Naive thymus-derived CD4-positive, alpha-beta T cell (primary cell): ENCODE measurements around the gene SLC34A3. TPM values are rescaled to one million over a fixed set of nuclear protein-coding genes. Genes with fewer than 3 reads are reported as not detected.

Experiments
- ATAC-seq: fragments of 150-1000 bp; cut with Tn5 transposase; 2 replicates; pipeline ENCODE4 v1.10.0; 2021; ENCODE audit warnings: mild to moderate bottlenecking, moderate library complexity
- CTCF ChIA-PET: fragments of 350-600 bp; sonication (Branson Sonifier 250); formaldehyde crosslinking; loops from one replicate; lab custom pipeline; 2021; ENCODE audit warnings: antibody characterized with exemption; lab: Charles Lee
- POLR2A ChIA-PET: fragments of 350-600 bp; sonication (Branson Sonifier 250); formaldehyde crosslinking; loops from one replicate; lab custom pipeline; 2021; ENCODE audit warnings: antibody characterized with exemption, inconsistent platforms; lab: Charles Lee
- DNase-seq, 9 donors: peaks; one replicate each; pipeline versions ENCODE4 v3.0.0 to v3.0.0-alpha.2; 2020 to 2022; ENCODE audit warnings: mixed read lengths in 1 of 9
- H3K27ac ChIP-seq: one replicate; pipeline ENCODE4 v1.7.0; 2013; ENCODE audit warnings: mild to moderate bottlenecking, low read depth, low read length, moderate library complexity
- H3K27me3 ChIP-seq, 2 donors: one replicate each; pipeline ENCODE4 v1.7.0; 2013; ENCODE audit warnings: low read length in 2 of 2, mild to moderate bottlenecking in 2 of 2, moderate library complexity in 2 of 2; ENCODE audit not compliant: control insufficient read depth in 2 of 2, insufficient read depth in 2 of 2
- H3K36me3 ChIP-seq, 3 experiments: 1 replicate in 2 of 3; 2 replicates in 1 of 3; pipeline ENCODE4 v1.7.0; 2013; ENCODE audit warnings: low read length in 3 of 3, mild to moderate bottlenecking in 3 of 3, moderate library complexity in 1 of 3; ENCODE audit not compliant: insufficient read depth in 3 of 3, control insufficient read depth in 2 of 3
- H3K4me1 ChIP-seq, 2 donors: one replicate each; pipeline ENCODE4 v1.7.0; 2013; ENCODE audit warnings: low read length in 2 of 2, mild to moderate bottlenecking in 2 of 2, moderate library complexity in 1 of 2; ENCODE audit not compliant: control insufficient read depth in 2 of 2, insufficient read depth in 2 of 2
- H3K4me3 ChIP-seq: 2 replicates; pipeline ENCODE4 v1.7.0; 2013; ENCODE audit warnings: mild to moderate bottlenecking, low read length
- H3K9me3 ChIP-seq, 3 experiments: 1 replicate in 2 of 3; 2 replicates in 1 of 3; pipeline ENCODE4 v1.7.0; 2013; ENCODE audit warnings: low read length in 3 of 3; ENCODE audit not compliant: control insufficient read depth in 2 of 3
- H3K27ac Mint-ChIP-seq, 9 donors: one replicate each; pipeline ENCODE4 v1.8.0; 2020 to 2022; ENCODE audit warnings: mixed read lengths in 9 of 9, mild to moderate bottlenecking in 8 of 9, moderate library complexity in 5 of 9, inconsistent platforms in 2 of 9
- H3K27me3 Mint-ChIP-seq, 5 donors: one replicate each; pipeline ENCODE4 v1.8.0; 2021 to 2022; ENCODE audit warnings: mixed read lengths in 5 of 5, mild to moderate bottlenecking in 1 of 5
- H3K36me3 Mint-ChIP-seq, 5 donors: one replicate each; pipeline ENCODE4 v1.8.0; 2020 to 2022; ENCODE audit warnings: mixed read lengths in 5 of 5, mild to moderate bottlenecking in 3 of 5, inconsistent platforms in 1 of 5
- H3K4me1 Mint-ChIP-seq, 7 donors: one replicate each; pipeline ENCODE4 v1.8.0; 2020 to 2022; ENCODE audit warnings: mixed read lengths in 7 of 7, mild to moderate bottlenecking in 3 of 7, inconsistent platforms in 1 of 7
- H3K4me3 Mint-ChIP-seq, 10 donors: one replicate each; pipeline ENCODE4 v1.8.0; 2020 to 2022; ENCODE audit warnings: mild to moderate bottlenecking in 10 of 10, mixed read lengths in 10 of 10, moderate library complexity in 6 of 10, inconsistent platforms in 2 of 10
- H3K9me3 Mint-ChIP-seq, 11 donors: one replicate each; pipeline ENCODE4 v1.8.0; 2020 to 2022; ENCODE audit warnings: mixed read lengths in 11 of 11, mild to moderate bottlenecking in 4 of 11, inconsistent platforms in 1 of 11, moderate library complexity in 1 of 11
- intact Hi-C, 2 donors: fragments of 100-400 bp; cut with micrococcal nuclease; formaldehyde crosslinking; loops; one replicate each; pipeline ENCODE4 v1.15.1; 2023
- polyA plus RNA-seq, 2 donors: library from polyadenylated mRNA; unstranded; fragments of 300-500 nt; fragmentation: Illumina TruSeq; gene quantifications; one replicate each; pipeline ENCODE4 v1.2.3, GENCODE V29; 2021
- total RNA-seq, 6 experiments: library from RNA in 5 of 6; stranded (reverse) in 5 of 6; gene quantifications; 1 replicate in 5 of 6; 2 replicates in 1 of 6; pipeline ENCODE4 v1.2.3 and lab custom pipeline; 2021 to 2026

The SLC34A3 gene
- total and polyA plus RNA-seq, 7 experiments from 2014 or later, result 0.16 TPM; not detected in 5

DNA sequence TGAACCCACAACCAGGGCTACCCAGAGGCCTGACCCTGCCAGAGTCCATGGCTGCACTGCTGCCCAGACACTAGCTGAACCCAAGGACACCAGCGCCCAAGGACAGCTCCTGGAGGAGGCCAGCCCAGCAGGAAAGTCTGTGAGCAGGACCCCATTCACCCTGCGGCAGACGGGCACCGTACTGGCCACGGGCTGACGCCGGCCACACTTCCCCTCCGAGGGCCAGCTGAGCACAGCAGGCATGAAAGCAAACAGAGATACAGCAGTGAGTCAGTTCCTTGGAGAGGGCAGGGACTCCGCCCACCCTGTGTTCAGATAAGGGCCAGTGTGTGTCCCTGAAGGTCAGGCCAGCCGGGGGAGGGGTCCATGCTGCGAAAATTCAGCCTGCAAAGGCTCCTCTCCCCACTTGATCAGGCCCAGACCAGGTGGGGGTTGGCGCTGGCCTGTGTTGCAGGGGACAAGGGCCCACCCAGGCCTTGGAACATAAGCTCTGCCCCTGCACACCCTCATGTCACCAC, 11.9 kb upstream of the SLC34A3 start:
- H3K36me3 ChIP-seq, result peaks cover 0 to 28% (median 0%) of the 10 kb centered on the region in 3 experiments
- intact Hi-C loops, result no loop called here
- Mint-ChIP-seq H3K27ac (no peak overlapping the region), H3K36me3 (no peaks in the 10 kb centered on the region), H3K9me3 (no peaks in the 10 kb centered on the region), H3K4me3 (no peak overlapping the region), H3K27me3 (no peaks in the 10 kb centered on the region), H3K4me1 (peaks cover 0 to 5% (median 0%) of the 10 kb centered on the region in 7 donors)
- ATAC-seq (no peak), DNase-seq (no peak)
- no peak overlapping the region for H3K27ac ChIP-seq
- no peaks in the 10 kb centered on the region for H3K27me3 ChIP-seq
- H3K9me3 ChIP-seq, result no peaks in the 10 kb centered on the region
- H3K4me1 ChIP-seq, result peaks cover 1 to 5% of the 10 kb centered on the region in 2 donors
- no peak overlapping the region for H3K4me3 ChIP-seq
- ChIA-PET POLR2A (interaction anchor here (1.3 kb wide), 1 partner anchor 24 kb away, joined by 3 read pairs; no protein-coding TSS in a partner anchor), CTCF (interaction anchor here (0.9 kb wide), 1 partner anchor 18 kb away, joined by 6 read pairs; no protein-coding TSS in a partner anchor)

DNA sequence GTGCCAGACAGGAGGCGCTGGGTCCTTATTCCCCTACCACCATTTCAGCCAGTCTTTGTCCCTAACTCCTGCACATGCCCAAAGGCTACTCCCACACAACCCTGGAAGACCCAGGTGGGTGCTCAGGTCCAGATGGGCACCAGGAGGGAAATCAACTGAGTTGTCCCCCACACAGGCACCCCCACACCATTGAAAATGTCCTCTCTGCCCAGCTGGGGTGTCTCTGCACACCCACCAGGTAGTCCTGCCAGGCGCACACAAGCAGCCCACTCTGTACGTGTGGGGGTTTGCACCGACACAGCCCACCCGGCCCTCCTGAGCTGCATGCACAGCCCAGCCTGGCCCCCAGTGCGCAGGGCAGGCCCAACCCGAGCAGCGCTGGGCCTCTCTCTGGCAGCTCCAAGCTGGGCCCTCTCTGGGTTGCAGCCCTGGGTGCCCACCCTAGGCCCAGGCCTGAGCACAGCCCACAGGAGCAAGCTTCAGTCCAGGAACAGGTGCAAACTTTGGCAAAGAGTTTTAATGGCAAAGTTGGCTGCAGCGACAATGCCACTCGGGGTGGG, 10.9 kb upstream of the SLC34A3 start:
- H3K27me3 ChIP-seq, result no peaks in the 10 kb centered on the region
- intact Hi-C loops, result loop anchor here in 1 of 2 donors (5.0 to 10.0 kb wide), 2 partner anchors 275 to 673 kb away; partner anchors contain the start of genes C8G, FBXW5 and NOTCH1
- ATAC-seq (no peak), DNase-seq (no peak)
- peak overlapping the region in 4 of 10 donors; percentile 18 to 25 (median 20) for H3K4me3 Mint-ChIP-seq
- CTCF ChIA-PET, result no interaction called here
- no peaks in the 10 kb centered on the region for H3K9me3 ChIP-seq
- no peak overlapping the region for H3K4me3 ChIP-seq
- POLR2A ChIA-PET, result interaction anchor here (1.2 to 1.3 kb wide), 2 partner anchors 15 to 31 kb away, joined by 3 to 6 read pairs; partner anchors contain the start of genes NDOR1 and TMEM203
- no peaks in the 10 kb centered on the region for H3K9me3 Mint-ChIP-seq
- no peak overlapping the region for H3K27ac ChIP-seq
- no peaks in the 10 kb centered on the region for H3K36me3 Mint-ChIP-seq
- peaks cover 0 to 18% (median 0%) of the 10 kb centered on the region in 3 experiments for H3K36me3 ChIP-seq
- H3K27ac Mint-ChIP-seq, result peak overlapping the region in 1 of 9 donors; percentile 62
- no peaks in the 10 kb centered on the region for H3K27me3 Mint-ChIP-seq
- H3K4me1 Mint-ChIP-seq, result peaks cover 0 to 8% (median 2%) of the 10 kb centered on the region in 7 donors
- H3K4me1 ChIP-seq, result peaks cover 5% of the 10 kb centered on the region in 2 donors

GRCh38 chr9:137220317-137221094, 10.2 kb upstream of the SLC34A3 start:
- Mint-ChIP-seq H3K27ac (peak overlapping the region in 1 of 9 donors; percentile 62), H3K9me3 (no peaks in the 10 kb centered on the region), H3K4me1 (peaks cover 0 to 11% (median 2%) of the 10 kb centered on the region in 7 donors), H3K36me3 (no peaks in the 10 kb centered on the region), H3K4me3 (peak overlapping the region in 5 of 10 donors; percentile 20 to 66 (median 41)), H3K27me3 (no peaks in the 10 kb centered on the region)
- H3K27ac ChIP-seq, result no peak overlapping the region
- peaks cover 5% of the 10 kb centered on the region in 2 donors for H3K4me1 ChIP-seq
- intact Hi-C loops, result loop anchor here in 1 of 2 donors (5.0 to 10.0 kb wide), 2 partner anchors 276 to 673 kb away; partner anchors contain the start of genes C8G, FBXW5 and NOTCH1
- DNase-seq, result no peak
- ChIA-PET POLR2A (interaction anchor here (1.2 to 4.9 kb wide), 3 partner anchors 15 to 32 kb away, joined by 3 to 42 read pairs (median 6); partner anchors contain the start of genes NDOR1 and TMEM203), CTCF (interaction anchor here (0.6 kb wide), 1 partner anchor 196 kb away, joined by 3 read pairs; no protein-coding TSS in a partner anchor)
- no peaks in the 10 kb centered on the region for H3K9me3 ChIP-seq
- no peaks in the 10 kb centered on the region for H3K27me3 ChIP-seq
- no peak overlapping the region for H3K4me3 ChIP-seq
- H3K36me3 ChIP-seq, result peaks cover 0 to 12% (median 0%) of the 10 kb centered on the region in 3 experiments
- no peak for ATAC-seq

DNA sequence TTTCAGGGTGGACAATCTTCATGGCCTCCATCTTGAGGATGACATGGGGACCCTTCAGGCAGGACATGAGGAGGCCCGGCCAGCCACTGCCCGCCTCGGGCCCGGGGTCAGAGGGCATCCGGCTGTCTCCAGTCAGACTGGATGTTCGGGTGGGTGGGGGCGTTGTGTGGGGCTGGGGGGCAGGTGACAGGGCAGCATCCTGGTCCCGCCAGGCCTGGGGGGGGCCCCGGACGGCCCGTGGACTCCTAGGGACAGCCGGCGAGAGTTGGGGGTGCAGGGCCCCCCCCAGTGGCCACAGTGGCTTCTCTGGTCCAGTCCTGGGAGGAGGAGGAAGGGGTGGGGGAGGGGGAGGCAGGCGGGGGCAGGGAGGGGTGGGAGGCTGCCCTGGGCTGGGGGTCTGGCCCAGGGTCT, 9.6 kb upstream of the SLC34A3 start:
- no peaks in the 10 kb centered on the region for H3K27me3 Mint-ChIP-seq
- Histone ChIP-seq H3K4me1 (peaks cover 5% of the 10 kb centered on the region in 2 donors), H3K36me3 (peaks cover 0 to 6% (median 0%) of the 10 kb centered on the region in 3 experiments), H3K27me3 (no peaks in the 10 kb centered on the region), H3K9me3 (no peaks in the 10 kb centered on the region), H3K27ac (no peak overlapping the region), H3K4me3 (no peak overlapping the region)
- ATAC-seq (no peak), DNase-seq (no peak)
- no peaks in the 10 kb centered on the region for H3K9me3 Mint-ChIP-seq
- POLR2A ChIA-PET, result interaction anchor here (0.9 to 4.9 kb wide), 2 partner anchors 15 to 20 kb away, joined by 3 to 42 read pairs; partner anchors contain the start of genes NDOR1, TMEM203 and TUBB4B
- no peaks in the 10 kb centered on the region for H3K36me3 Mint-ChIP-seq
- H3K4me1 Mint-ChIP-seq, result peaks cover 0 to 11% (median 2%) of the 10 kb centered on the region in 7 donors
- H3K4me3 Mint-ChIP-seq, result peak overlapping the region in 4 of 10 donors; percentile 38 to 66 (median 48)
- intact Hi-C loops, result loop anchor here in 1 of 2 donors (5.0 to 10.0 kb wide), 2 partner anchors 276 to 674 kb away; partner anchors contain the start of genes C8G, FBXW5 and NOTCH1
- no peak overlapping the region for H3K27ac Mint-ChIP-seq
- CTCF ChIA-PET, result interaction anchor here (0.6 kb wide), 1 partner anchor 196 kb away, joined by 3 read pairs; no protein-coding TSS in a partner anchor

- intact Hi-C loops, result loop anchor here in 1 of 2 donors (5.0 to 10.0 kb wide), 2 partner anchors 277 to 674 kb away; partner anchors contain the start of genes C8G, FBXW5 and NOTCH1
- Mint-ChIP-seq H3K9me3 (no peaks in the 10 kb centered on the region), H3K4me3 (peak overlapping the region in 2 of 10 donors; percentile 23 to 41), H3K36me3 (no peaks in the 10 kb centered on the region), H3K4me1 (peaks cover 0 to 11% (median 3%) of the 10 kb centered on the region in 7 donors), H3K27me3 (no peaks in the 10 kb centered on the region), H3K27ac (no peak overlapping the region)
- ChIA-PET POLR2A (interaction anchor here (0.9 to 4.9 kb wide), 4 partner anchors 16 to 135 kb away, joined by 3 to 42 read pairs (median 10); partner anchors contain the start of genes MAN1B1, NDOR1, TMEM203 and TUBB4B), CTCF (interaction anchor here (1.2 kb wide), 1 partner anchor 21 kb away, joined by 3 read pairs; the partner anchor contains the start of gene TPRN)
- Histone ChIP-seq H3K4me3 (no peak overlapping the region), H3K27ac (no peak overlapping the region), H3K4me1 (peaks cover 5% of the 10 kb centered on the region in 2 donors), H3K27me3 (no peaks in the 10 kb centered on the region), H3K9me3 (no peaks in the 10 kb centered on the region), H3K36me3 (peaks cover 0 to under 1% (median 0%) of the 10 kb centered on the region in 3 experiments)
- no peak for DNase-seq
- ATAC-seq, result no peak
Measured at GRCh38 chr9:137221506-137222111, 9.1 kb upstream of the SLC34A3 start.
